Transverse colon (tissue), 4 donors: ENCODE results near the gene LECT2. TPM values are rescaled to one million over a fixed set of nuclear protein-coding genes. Genes with fewer than 3 reads are reported as not detected.

Experiments used
- DNase-seq: peaks from one replicate; pipeline ENCODE4 v3.0.0-alpha.2; 2019
- H3K27ac ChIP-seq, 4 donors: fragments of 200-600 bp; sonication (generic); 2 replicates each; pipeline ENCODE4 v1.5.1; 2016 to 2018; ENCODE audit warnings: inconsistent platforms in 4 of 4
- H3K27me3 ChIP-seq: fragments of 200-600 bp; sonication (generic); 2 replicates; pipeline ENCODE4 v1.5.1; 2017; ENCODE audit warnings: inconsistent platforms
- H3K36me3 ChIP-seq, 4 donors: fragments of 200-600 bp; sonication (generic); 2 replicates each; pipeline ENCODE4 v1.5.1; 2017 to 2019; ENCODE audit warnings: inconsistent platforms in 4 of 4
- H3K4me1 ChIP-seq, 4 donors: fragments of 200-600 bp; sonication (generic); 2 replicates each; pipeline ENCODE4 v1.5.1; 2017 to 2020; ENCODE audit warnings: inconsistent platforms in 4 of 4
- H3K4me3 ChIP-seq, 4 donors: fragments of 200-600 bp; sonication (generic); 1 replicate in 1 of 4; 2 replicates in 3 of 4; pipeline versions ENCODE4 v1.5.1 to v1.6.1; 2017 to 2019; ENCODE audit warnings: inconsistent platforms in 4 of 4
- H3K9me3 ChIP-seq, 2 donors: fragments of 200-600 bp; sonication (generic); 2 replicates each; pipeline ENCODE4 v1.5.1; 2017 to 2019; ENCODE audit warnings: inconsistent platforms in 2 of 2
- CTCF ChIP-seq, 5 experiments: fragments of 200-600 bp in 3 of 5; fragments of 450-650 bp in 2 of 5; sonication (generic) in 3 of 5; IDR thresholded peaks; 1 replicate in 2 of 5; 2 replicates in 3 of 5; pipeline ENCODE4 v1.5.1; 2016 to 2017; ENCODE audit warnings: antibody characterized with exemption in 5 of 5, inconsistent platforms in 3 of 5, mild to moderate bottlenecking in 2 of 5, moderate library complexity in 1 of 5
- EP300 ChIP-seq: sonication (generic); formaldehyde crosslinking; IDR thresholded peaks from one replicate; pipeline ENCODE4 v1.6.1; 2017; ENCODE audit warnings: antibody characterized with exemption, low read depth
- POLR2A ChIP-seq: fragments of 450-650 bp; IDR thresholded peaks from one replicate; pipeline ENCODE4 v1.6.1; 2016; ENCODE audit warnings: antibody characterized with exemption, mild to moderate bottlenecking, moderate library complexity
- POLR2AphosphoS5 ChIP-seq, 3 donors: sonication (generic); formaldehyde crosslinking; IDR thresholded peaks; one replicate each; pipeline ENCODE4 v1.6.1; 2016; ENCODE audit warnings: antibody characterized with exemption in 3 of 3
- whole genome bisulfite sequencing, 2 donors: methylation state at CpG; one replicate each; pipeline ENCODE4 v1.1.5; 2018; ENCODE audit warnings: low coverage in 1 of 2; 5-methylcytosine and 5-hydroxymethylcytosine counted together
- in situ Hi-C, 4 donors: fragments of 200-750 bp; cut with MboI; loops; one replicate each; pipeline versions ENCODE4 v1.15.0 to v1.15.1; 2017; ENCODE audit warnings: low sequenced_read_pairs in 3 of 4, low pct_ligation_motif_present in 1 of 4, low pct_unique_long_range_greater_than_20kb in 1 of 4
- intact Hi-C: fragments of 100-400 bp; cut with DNase I; formaldehyde crosslinking; loops from one replicate; pipeline ENCODE4 v1.15.1; 2023; ENCODE audit warnings: low total_unique reads
- total RNA-seq, 4 donors: library from RNA; depleted of rRNA; stranded (reverse); fragments of >200 nt; gene quantifications; one replicate each; pipeline ENCODE4 v1.1.0, GENCODE V29; 2016

The LECT2 gene
- total RNA-seq, 4 donors from 2014 or later, result not detected

DNA sequence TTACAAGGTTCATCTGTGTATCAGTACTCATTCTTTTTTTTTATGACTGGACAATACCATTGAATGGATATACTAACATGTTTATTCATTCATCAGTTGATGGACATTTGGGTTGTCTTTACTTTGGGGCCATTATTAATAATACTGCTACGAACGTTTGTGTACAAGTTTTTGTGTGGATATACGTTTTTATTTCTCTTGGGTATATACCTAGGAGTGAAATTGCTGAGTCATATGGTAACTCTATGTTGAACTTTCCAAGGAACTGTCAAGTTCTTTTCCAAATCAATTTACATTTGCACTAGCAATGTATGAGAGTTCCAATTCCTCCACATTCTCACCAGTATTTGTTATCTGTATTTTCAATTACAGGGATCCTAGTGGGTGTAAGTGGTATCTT, 12.0 kb upstream of the LECT2 start:
- TF ChIP-seq EP300 (no peak), POLR2A (no peak), POLR2AphosphoS5 (IDR thresholded peaks at IDR 0.05) (no peak), CTCF (IDR thresholded peaks at IDR 0.05) (no peak)
- no peaks in the 10 kb centered on the region for H3K9me3 ChIP-seq
- 66 to 71% methylated on average over 3 of the region's 3 CpGs for WGBS, 2 donors
- no peaks in the 10 kb centered on the region for H3K4me1 ChIP-seq
- H3K27me3 ChIP-seq, result no peaks in the 10 kb centered on the region
- no peak overlapping the region for H3K27ac ChIP-seq
- no peak overlapping the region for H3K4me3 ChIP-seq
- in situ Hi-C loops, result no loop called here
- DNase-seq, result no peak
- intact Hi-C loops, result no loop called here
- H3K36me3 ChIP-seq, result no peaks in the 10 kb centered on the region

GRCh38 chr5:135966165-135966564, 11.4 kb upstream of the LECT2 start:
- Histone ChIP-seq H3K27me3 (no peaks in the 10 kb centered on the region), H3K4me3 (no peak overlapping the region), H3K9me3 (no peaks in the 10 kb centered on the region), H3K36me3 (no peaks in the 10 kb centered on the region), H3K27ac (no peak overlapping the region), H3K4me1 (no peaks in the 10 kb centered on the region)
- intact Hi-C loops, result no loop called here
- no peak for DNase-seq
- TF ChIP-seq POLR2A (no peak), POLR2AphosphoS5 (IDR thresholded peaks at IDR 0.05) (no peak)
- 61 to 74% methylated on average over 4 of the region's 4 CpGs for WGBS, 2 donors
- in situ Hi-C loops, result no loop called here

GRCh38 chr5:135965504-135965903, 10.7 kb upstream of the LECT2 start:
- Histone ChIP-seq H3K4me3 (no peak overlapping the region), H3K9me3 (no peaks in the 10 kb centered on the region), H3K27ac (no peak overlapping the region), H3K4me1 (no peaks in the 10 kb centered on the region), H3K27me3 (no peaks in the 10 kb centered on the region), H3K36me3 (no peaks in the 10 kb centered on the region)
- intact Hi-C loops (no loop called here), in situ Hi-C loops (no loop called here)
- WGBS, 2 donors, result 83 to 84% methylated on average over 1 to 3 of the region's 3 CpGs
- DNase-seq, result no peak
- TF ChIP-seq CTCF (IDR thresholded peaks at IDR 0.05) (no peak), POLR2A (no peak), POLR2AphosphoS5 (IDR thresholded peaks at IDR 0.05) (no peak), EP300 (no peak)

- in situ Hi-C loops, result no loop called here
- WGBS, 2 donors, result 54 to 75% methylated on average over 1 of the region's 1 CpG
- Histone ChIP-seq H3K9me3 (no peaks in the 10 kb centered on the region), H3K27me3 (no peaks in the 10 kb centered on the region), H3K36me3 (no peaks in the 10 kb centered on the region), H3K27ac (no peak overlapping the region), H3K4me3 (no peak overlapping the region), H3K4me1 (no peaks in the 10 kb centered on the region)
- no peak for TF ChIP-seq CTCF (IDR thresholded peaks at IDR 0.05)
- no peak for TF ChIP-seq POLR2AphosphoS5 (IDR thresholded peaks at IDR 0.05)
- TF ChIP-seq EP300, result no peak
- no peak for TF ChIP-seq POLR2A
- intact Hi-C loops, result no loop called here
- no peak for DNase-seq
Measured at GRCh38 chr5:135964670-135965320, 10.0 kb upstream of the LECT2 start.

GRCh38 chr5:135955525-135955924, 742 bp upstream of the LECT2 start:
- H3K9me3 ChIP-seq, result no peaks in the 10 kb centered on the region
- DNase-seq, result no peak
- H3K36me3 ChIP-seq, result no peaks in the 10 kb centered on the region
- in situ Hi-C loops, result loop anchor here in 1 of 4 donors (10.0 kb wide), 1 partner anchor 109 kb away; no protein-coding TSS in a partner anchor
- no peaks in the 10 kb centered on the region for H3K4me1 ChIP-seq
- no peaks in the 10 kb centered on the region for H3K27me3 ChIP-seq
- TF ChIP-seq POLR2AphosphoS5 (IDR thresholded peaks at IDR 0.05), result no peak
- TF ChIP-seq CTCF (IDR thresholded peaks at IDR 0.05), result no peak
- no peak for TF ChIP-seq EP300
- no peak for TF ChIP-seq POLR2A
- H3K4me3 ChIP-seq, result no peak overlapping the region
- no peak overlapping the region for H3K27ac ChIP-seq
- intact Hi-C loops, result no loop called here
- 67 to 90% methylated on average over 4 of the region's 4 CpGs for WGBS, 2 donors
